SK-N-SH treated with all-trans-retinoic acid at 6 μM for 48 hours (cell line): ENCODE measurements around the gene CPLX1.
"Not testable (repeated sequence)": the region's sequence is repeated elsewhere in the genome, so short reads cannot be mapped to it uniquely, and the experiment has no call there.

Experiments used
- ATAC-seq: fragments of 200-7000 bp; cut with Tn5 transposase; 3 replicates; pipeline ENCODE4 v1.9.1; 2020; ENCODE audit warnings: mild to moderate bottlenecking, moderate library complexity
- ARNTL ChIP-seq: fragments of 450-650 bp; formaldehyde crosslinking; IDR thresholded peaks from 2 replicates; pipeline ENCODE4 v1.5.0; 2020; ENCODE audit warnings: low read depth, mild to moderate bottlenecking, moderate library complexity, borderline replicate concordance
- BACH2 ChIP-seq: fragments of 250-450 bp; sonication (Bioruptor Pico); IDR thresholded peaks from 2 replicates; pipeline ENCODE4 v1.9.0; 2021; ENCODE audit warnings: mild to moderate bottlenecking, borderline replicate concordance
- CREB5 ChIP-seq: fragments of 250-450 bp; sonication (Bioruptor Pico); IDR thresholded peaks from 2 replicates; pipeline ENCODE4 v1.5.1; 2020; ENCODE audit warnings: low read depth, mild to moderate bottlenecking, moderate library complexity
- CSDC2 ChIP-seq: fragments of 250-450 bp; sonication (Bioruptor Pico); IDR thresholded peaks from 2 replicates; pipeline ENCODE4 v1.5.0; 2020; ENCODE audit warnings: mild to moderate bottlenecking, moderate library complexity
- ESRRG ChIP-seq: fragments of 250-450 bp; sonication (Bioruptor Pico); IDR thresholded peaks from 2 replicates; pipeline ENCODE4 v1.6.1; 2021; ENCODE audit warnings: mild to moderate bottlenecking
- GLIS3 ChIP-seq: fragments of 250-450 bp; sonication (Bioruptor Pico); IDR thresholded peaks from 2 replicates; pipeline ENCODE4 v1.5.0; 2020; ENCODE audit warnings: mild to moderate bottlenecking, moderate library complexity
- ISL1 ChIP-seq: fragments of 250-450 bp; sonication (Bioruptor Pico); IDR thresholded peaks from 2 replicates; pipeline ENCODE4 v2.1.2; 2022; ENCODE audit warnings: mild to moderate bottlenecking, moderate library complexity
- OSR1 ChIP-seq: fragments of 250-450 bp; sonication (Bioruptor Pico); IDR thresholded peaks from 2 replicates; pipeline ENCODE4 v1.8.0; 2022; ENCODE audit warnings: moderate library complexity, mild to moderate bottlenecking, inconsistent platforms
- PPARA ChIP-seq: fragments of 250-450 bp; sonication (Bioruptor Pico); IDR thresholded peaks from 2 replicates; pipeline ENCODE4 v1.5.0; 2020; ENCODE audit warnings: mild to moderate bottlenecking, borderline replicate concordance
- RARB ChIP-seq: fragments of 250-450 bp; sonication (Bioruptor Pico); IDR thresholded peaks from 2 replicates; pipeline ENCODE4 v1.8.0; 2021; ENCODE audit warnings: mild to moderate bottlenecking, moderate library complexity
- TCF4 ChIP-seq: fragments of 250-450 bp; sonication (Bioruptor Pico); IDR thresholded peaks from 2 replicates; pipeline ENCODE4 v1.8.0; 2021; ENCODE audit warnings: mild to moderate bottlenecking, moderate library complexity, borderline replicate concordance
- TOX ChIP-seq: fragments of 250-450 bp; sonication (Bioruptor Pico); IDR thresholded peaks from 2 replicates; pipeline ENCODE4 v1.8.0; 2021; ENCODE audit warnings: mild to moderate bottlenecking, moderate library complexity, borderline replicate concordance
- TSHZ2 ChIP-seq: fragments of 250-450 bp; sonication (Bioruptor Pico); IDR thresholded peaks from 2 replicates; pipeline ENCODE4 v1.5.0; 2020; ENCODE audit warnings: mild to moderate bottlenecking, moderate library complexity
- ZC3H10 ChIP-seq: fragments of 250-450 bp; sonication (Bioruptor Pico); IDR thresholded peaks from 2 replicates; pipeline ENCODE4 v1.5.1; 2021; ENCODE audit warnings: mild to moderate bottlenecking, moderate library complexity
- ZFP30 ChIP-seq: fragments of 450-650 bp; formaldehyde crosslinking; IDR thresholded peaks from 2 replicates; pipeline ENCODE4 v1.5.0; 2022; ENCODE audit warnings: mild to moderate bottlenecking, moderate library complexity
- ZNF565 ChIP-seq: fragments of 450-650 bp; formaldehyde crosslinking; conservative IDR thresholded peaks from 2 replicates; pipeline ENCODE4 v1.5.0; 2020; ENCODE audit warnings: low read depth, mild to moderate bottlenecking, moderate library complexity
- ZNF70 ChIP-seq: fragments of 450-650 bp; formaldehyde crosslinking; IDR thresholded peaks from 2 replicates; pipeline ENCODE4 v1.5.0; 2020; ENCODE audit warnings: mild to moderate bottlenecking, moderate library complexity
- ZNF8 ChIP-seq: fragments of 450-650 bp; formaldehyde crosslinking; IDR thresholded peaks from 2 replicates; pipeline ENCODE4 v1.5.0; 2020; ENCODE audit warnings: mild to moderate bottlenecking, moderate library complexity
- TF ChIP-seq, protein P1 (sequence below): fragments of 250-450 bp; sonication (Bioruptor Pico); IDR thresholded peaks from 2 replicates; pipeline ENCODE4 v1.8.0; 2021; ENCODE audit warnings: low read depth, mild to moderate bottlenecking, moderate library complexity, borderline replicate concordance
- TF ChIP-seq, protein P2 (sequence below): fragments of 250-450 bp; sonication (Bioruptor Pico); IDR thresholded peaks from 2 replicates; pipeline ENCODE4 v1.8.0; 2020; ENCODE audit warnings: mild to moderate bottlenecking, moderate library complexity, borderline replicate concordance
- TF ChIP-seq, protein P3 (sequence below): fragments of 250-450 bp; sonication (Bioruptor Pico); IDR thresholded peaks from 2 replicates; pipeline ENCODE4 v1.5.1; 2021; ENCODE audit warnings: mild to moderate bottlenecking, moderate library complexity

Gene CPLX1

GRCh38 chr4:761086-761485 lies 64.8 kb downstream of the CPLX1 start:
- TF ChIP-seq CSDC2 (CRISPR knock-in tag): no peak
- no peak for TF ChIP-seq ZNF8 (CRISPR knock-in tag)
- no peak for TF ChIP-seq OSR1 (CRISPR knock-in tag)
- no peak for TF ChIP-seq ZNF70 (CRISPR knock-in tag)
- TF ChIP-seq TOX (CRISPR knock-in tag): no peak
- TF ChIP-seq ESRRG (CRISPR knock-in tag): no peak
- TF ChIP-seq, all 23 proteins: peak for 0
- no peak for ATAC-seq

DNA sequence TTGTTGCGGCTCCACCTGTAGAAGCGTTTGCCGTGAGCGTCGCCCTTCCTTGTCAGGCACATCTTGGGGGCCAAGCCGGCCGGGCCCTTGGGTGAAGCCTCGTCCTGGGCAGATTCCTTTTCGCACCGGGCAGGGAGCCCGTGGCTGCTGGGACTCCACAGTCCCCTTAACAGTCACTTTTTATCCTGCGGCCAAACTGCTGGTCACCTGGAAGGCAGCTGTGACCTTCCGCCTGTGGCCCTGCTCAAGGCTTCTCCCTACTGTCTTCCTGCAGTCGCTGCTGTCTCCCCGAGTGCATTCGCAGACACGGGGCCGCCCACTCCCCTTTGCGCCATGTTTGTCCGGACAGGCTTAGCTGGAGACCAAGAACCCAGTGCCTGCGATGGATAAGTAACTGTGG lies 65.3 kb downstream of the CPLX1 start:
- no peak for TF ChIP-seq GLIS3 (CRISPR knock-in tag)
- TF ChIP-seq, protein P1, sequence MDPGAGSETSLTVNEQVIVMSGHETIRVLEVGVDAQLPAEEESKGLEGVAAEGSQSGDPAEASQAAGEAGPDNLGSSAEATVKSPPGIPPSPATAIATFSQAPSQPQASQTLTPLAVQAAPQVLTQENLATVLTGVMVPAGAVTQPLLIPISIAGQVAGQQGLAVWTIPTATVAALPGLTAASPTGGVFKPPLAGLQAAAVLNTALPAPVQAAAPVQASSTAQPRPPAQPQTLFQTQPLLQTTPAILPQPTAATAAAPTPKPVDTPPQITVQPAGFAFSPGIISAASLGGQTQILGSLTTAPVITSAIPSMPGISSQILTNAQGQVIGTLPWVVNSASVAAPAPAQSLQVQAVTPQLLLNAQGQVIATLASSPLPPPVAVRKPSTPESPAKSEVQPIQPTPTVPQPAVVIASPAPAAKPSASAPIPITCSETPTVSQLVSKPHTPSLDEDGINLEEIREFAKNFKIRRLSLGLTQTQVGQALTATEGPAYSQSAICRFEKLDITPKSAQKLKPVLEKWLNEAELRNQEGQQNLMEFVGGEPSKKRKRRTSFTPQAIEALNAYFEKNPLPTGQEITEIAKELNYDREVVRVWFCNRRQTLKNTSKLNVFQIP (CRISPR knock-in tag): no peak
- no peak for TF ChIP-seq ZFP30 (CRISPR knock-in tag)
- no peak for TF ChIP-seq TSHZ2 (CRISPR knock-in tag)
- TF ChIP-seq ARNTL (CRISPR knock-in tag): no peak
- no peak for TF ChIP-seq OSR1 (CRISPR knock-in tag)
- TF ChIP-seq, all 23 proteins: peak for 0
- no peak for ATAC-seq

DNA sequence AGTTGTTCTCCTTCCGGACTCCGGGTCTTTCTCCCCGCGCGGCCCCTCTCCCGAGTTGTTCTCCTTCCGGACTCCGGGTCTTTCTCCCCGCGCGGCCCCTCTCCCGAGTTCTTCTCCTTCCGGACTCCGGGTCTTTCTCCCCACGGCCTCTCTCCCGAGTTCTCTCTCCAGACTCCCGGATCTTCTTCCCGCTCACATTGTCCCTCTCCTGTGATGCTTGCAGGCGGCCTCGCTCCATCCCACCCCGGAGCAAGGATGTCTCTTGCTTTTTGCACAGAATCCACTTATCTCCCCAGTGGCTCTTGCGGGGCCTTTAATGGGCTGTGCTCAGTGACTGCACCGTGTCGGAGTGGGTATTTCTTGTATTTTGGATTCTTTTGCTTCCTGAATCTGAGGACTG lies 66.1 kb downstream of the CPLX1 start:
- not testable (repeated sequence) for ATAC-seq

DNA sequence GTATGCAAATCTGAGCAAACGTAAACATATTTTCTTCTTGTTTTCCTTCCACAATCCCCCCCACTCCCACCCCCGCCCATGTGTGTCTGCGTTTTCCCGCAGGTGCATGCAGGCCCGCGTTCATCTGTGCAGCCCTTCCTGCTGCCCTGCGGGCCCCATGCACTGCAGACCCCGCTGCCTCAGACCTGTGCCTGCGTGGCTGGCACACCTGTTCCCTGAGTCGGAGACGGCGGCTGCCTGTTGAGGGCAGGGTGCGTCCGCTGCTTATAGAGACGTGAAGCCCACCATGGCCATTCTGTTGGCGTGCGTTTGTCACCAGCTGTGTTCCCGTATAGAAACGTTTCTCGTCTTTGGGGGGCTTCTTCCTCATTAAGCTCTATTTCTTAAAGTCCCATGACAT lies 68.8 kb downstream of the CPLX1 start:
- no peak for ATAC-seq
- TF ChIP-seq ESRRG (CRISPR knock-in tag) (no peak), ZFP30 (CRISPR knock-in tag) (no peak), BACH2 (CRISPR knock-in tag) (no peak), PPARA (CRISPR knock-in tag) (no peak), ZNF565 (no peak), ISL1 (CRISPR knock-in tag) (no peak), TSHZ2 (CRISPR knock-in tag) (no peak), RARB (CRISPR knock-in tag) (no peak), ZC3H10 (CRISPR knock-in tag) (no peak), OSR1 (CRISPR knock-in tag) (no peak), ARNTL (CRISPR knock-in tag) (no peak), ZNF70 (CRISPR knock-in tag) (no peak), TCF4 (no peak), CREB5 (CRISPR knock-in tag) (no peak), TOX (CRISPR knock-in tag) (no peak), GLIS3 (CRISPR knock-in tag) (no peak)
- TF ChIP-seq, protein P2, sequence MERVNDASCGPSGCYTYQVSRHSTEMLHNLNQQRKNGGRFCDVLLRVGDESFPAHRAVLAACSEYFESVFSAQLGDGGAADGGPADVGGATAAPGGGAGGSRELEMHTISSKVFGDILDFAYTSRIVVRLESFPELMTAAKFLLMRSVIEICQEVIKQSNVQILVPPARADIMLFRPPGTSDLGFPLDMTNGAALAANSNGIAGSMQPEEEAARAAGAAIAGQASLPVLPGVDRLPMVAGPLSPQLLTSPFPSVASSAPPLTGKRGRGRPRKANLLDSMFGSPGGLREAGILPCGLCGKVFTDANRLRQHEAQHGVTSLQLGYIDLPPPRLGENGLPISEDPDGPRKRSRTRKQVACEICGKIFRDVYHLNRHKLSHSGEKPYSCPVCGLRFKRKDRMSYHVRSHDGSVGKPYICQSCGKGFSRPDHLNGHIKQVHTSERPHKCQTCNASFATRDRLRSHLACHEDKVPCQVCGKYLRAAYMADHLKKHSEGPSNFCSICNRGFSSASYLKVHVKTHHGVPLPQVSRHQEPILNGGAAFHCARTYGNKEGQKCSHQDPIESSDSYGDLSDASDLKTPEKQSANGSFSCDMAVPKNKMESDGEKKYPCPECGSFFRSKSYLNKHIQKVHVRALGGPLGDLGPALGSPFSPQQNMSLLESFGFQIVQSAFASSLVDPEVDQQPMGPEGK: no peak
- TF ChIP-seq, protein P3, sequence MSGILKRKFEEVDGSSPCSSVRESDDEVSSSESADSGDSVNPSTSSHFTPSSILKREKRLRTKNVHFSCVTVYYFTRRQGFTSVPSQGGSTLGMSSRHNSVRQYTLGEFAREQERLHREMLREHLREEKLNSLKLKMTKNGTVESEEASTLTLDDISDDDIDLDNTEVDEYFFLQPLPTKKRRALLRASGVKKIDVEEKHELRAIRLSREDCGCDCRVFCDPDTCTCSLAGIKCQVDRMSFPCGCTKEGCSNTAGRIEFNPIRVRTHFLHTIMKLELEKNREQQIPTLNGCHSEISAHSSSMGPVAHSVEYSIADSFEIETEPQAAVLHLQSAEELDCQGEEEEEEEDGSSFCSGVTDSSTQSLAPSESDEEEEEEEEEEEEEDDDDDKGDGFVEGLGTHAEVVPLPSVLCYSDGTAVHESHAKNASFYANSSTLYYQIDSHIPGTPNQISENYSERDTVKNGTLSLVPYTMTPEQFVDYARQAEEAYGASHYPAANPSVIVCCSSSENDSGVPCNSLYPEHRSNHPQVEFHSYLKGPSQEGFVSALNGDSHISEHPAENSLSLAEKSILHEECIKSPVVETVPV: no peak
- TF ChIP-seq, protein P1 (CRISPR knock-in tag): no peak
